Measurements from ENCODE around the gene SAPCD1. TPM values are rescaled to one million over a fixed set of nuclear protein-coding genes. Genes with fewer than 3 reads are reported as not detected.

Gene SAPCD1
- total and polyA plus RNA-seq, 9 donors = 0.94 to 5.2 (median 3.1) TPM; not detected in 1

DNA sequence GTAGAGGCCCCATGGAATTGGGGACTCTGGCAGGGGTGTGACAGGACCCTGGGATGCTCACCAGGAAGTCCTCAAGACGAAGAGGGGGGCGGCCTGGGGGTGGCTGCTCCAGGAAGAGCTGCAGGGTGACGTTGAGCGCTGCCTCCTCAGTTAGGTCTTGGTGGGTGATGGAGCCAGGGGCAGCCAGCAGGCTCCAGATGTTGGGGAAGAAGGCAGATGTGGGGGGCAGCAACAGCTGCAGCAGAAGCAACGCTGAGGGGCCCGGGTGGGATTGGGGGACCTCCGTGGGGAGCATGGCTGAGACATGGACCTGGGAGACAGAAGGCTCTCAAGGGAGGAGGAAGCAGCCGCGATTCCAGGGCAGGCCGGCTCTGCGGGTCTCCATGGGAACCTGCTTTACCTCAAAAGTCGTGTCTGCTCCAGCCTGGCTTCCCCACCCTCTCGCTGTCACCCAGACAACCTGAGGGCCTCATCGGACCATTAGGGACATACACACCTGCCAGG, 14.1 kb downstream of the SAPCD1 start:
- 23 to 35% (median 27%) methylated on average over 14 of the region's 14 CpGs for WGBS, 3 donors
- DNase-seq = no peak
- Histone ChIP-seq H3K36me3 (no peaks in the 10 kb centered on the region), H3K27me3 (no peaks in the 10 kb centered on the region), H3K4me3 (no peak overlapping the region), H3K9me3 (no peaks in the 10 kb centered on the region), H3K27ac (peak overlapping the region; percentile 9 to 14), H3K4me1 (ENCODE audit: insufficient read depth) (peaks cover 11% of the 10 kb centered on the region)
- intact Hi-C loops (cut with DNase I) = no loop called here
- TF ChIP-seq, protein P1, sequence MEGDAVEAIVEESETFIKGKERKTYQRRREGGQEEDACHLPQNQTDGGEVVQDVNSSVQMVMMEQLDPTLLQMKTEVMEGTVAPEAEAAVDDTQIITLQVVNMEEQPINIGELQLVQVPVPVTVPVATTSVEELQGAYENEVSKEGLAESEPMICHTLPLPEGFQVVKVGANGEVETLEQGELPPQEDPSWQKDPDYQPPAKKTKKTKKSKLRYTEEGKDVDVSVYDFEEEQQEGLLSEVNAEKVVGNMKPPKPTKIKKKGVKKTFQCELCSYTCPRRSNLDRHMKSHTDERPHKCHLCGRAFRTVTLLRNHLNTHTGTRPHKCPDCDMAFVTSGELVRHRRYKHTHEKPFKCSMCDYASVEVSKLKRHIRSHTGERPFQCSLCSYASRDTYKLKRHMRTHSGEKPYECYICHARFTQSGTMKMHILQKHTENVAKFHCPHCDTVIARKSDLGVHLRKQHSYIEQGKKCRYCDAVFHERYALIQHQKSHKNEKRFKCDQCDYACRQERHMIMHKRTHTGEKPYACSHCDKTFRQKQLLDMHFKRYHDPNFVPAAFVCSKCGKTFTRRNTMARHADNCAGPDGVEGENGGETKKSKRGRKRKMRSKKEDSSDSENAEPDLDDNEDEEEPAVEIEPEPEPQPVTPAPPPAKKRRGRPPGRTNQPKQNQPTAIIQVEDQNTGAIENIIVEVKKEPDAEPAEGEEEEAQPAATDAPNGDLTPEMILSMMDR (IDR thresholded peaks at IDR 0.05) = no peak
- no peak for TF ChIP-seq POLR2A (IDR thresholded peaks at IDR 0.05)
- no peak for TF ChIP-seq EP300 (IDR thresholded peaks at IDR 0.05)

DNA sequence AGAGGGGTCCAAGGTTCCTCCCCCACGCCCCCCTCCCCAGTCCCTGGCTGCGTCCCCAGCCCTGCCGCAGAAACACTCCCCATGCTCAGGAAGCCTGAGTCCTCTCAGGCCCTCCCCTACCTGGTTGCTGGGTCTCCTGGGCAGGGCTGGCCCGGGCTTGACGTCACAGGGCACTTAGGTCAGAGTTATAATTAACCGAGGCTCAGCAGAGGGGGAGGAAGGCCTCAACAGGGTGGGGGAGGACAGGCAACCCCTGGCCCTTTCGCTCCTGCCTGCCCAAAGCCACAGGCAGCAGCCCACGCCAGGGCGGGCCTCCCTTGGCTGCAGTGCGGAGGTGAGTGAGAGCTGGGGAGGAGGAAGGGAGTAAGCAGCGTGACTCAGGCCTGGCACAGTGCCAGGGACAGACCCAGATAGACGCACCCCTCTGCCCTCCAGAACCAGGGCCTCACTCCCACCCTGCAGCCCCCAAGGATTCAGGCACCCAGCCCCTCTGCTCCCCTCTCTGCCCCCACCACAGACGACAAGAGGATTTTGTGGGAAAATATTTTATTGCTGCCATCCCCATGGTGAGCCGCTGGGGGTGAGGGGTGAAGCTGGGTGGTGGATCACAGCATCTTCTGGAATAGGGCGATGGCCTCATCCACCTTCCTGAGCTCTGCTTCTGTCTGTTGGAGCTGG, 14.7 kb downstream of the SAPCD1 start, which contains the start of gene VWA7:
Gene VWA7, minus strand, starts transcription at position 340 of the 678 bp plus-strand sequence. CDS start 549 bp downstream, outside the sequence.
- no peak within 1 kb of the TSS for H3K4me3 ChIP-seq
- intact Hi-C loops (cut with DNase I) = no loop called here

DNA sequence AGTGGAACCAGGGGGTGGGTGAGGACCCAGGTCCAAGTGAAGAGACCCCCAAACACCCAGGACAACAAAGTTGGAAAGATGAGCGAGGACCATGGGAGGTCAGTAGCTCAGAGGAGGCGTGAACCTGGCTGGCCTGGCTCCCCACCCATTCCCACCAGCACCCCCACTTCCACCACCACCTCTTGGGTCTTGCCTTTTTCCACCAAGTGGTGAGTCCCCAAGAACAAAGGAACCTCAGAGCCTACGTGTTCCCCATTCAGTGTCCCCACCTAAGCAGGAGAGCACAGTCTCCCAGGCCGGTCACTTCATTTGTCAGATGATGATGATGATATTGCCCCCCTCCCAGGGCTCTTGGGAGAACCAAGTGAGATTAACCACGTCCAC, 15.2 kb downstream of the SAPCD1 start:
- 92 to 94% (median 93%) methylated on average over 5 of the region's 5 CpGs for WGBS, 3 donors
- no peaks in the 10 kb centered on the region for H3K27me3 ChIP-seq
- peak overlapping the region; percentile 22 to 33 for H3K27ac ChIP-seq
- no peak overlapping the region for H3K4me3 ChIP-seq
- TF ChIP-seq EP300 (IDR thresholded peaks at IDR 0.05) (no peak), POLR2A (IDR thresholded peaks at IDR 0.05) (no peak)
- TF ChIP-seq, protein P1 (IDR thresholded peaks at IDR 0.05) = no peak
- H3K4me1 ChIP-seq (ENCODE audit: insufficient read depth) = peaks cover 11% of the 10 kb centered on the region
- DNase-seq = no peak
- H3K9me3 ChIP-seq = no peaks in the 10 kb centered on the region
- intact Hi-C loops (cut with DNase I) = no loop called here
- no peaks in the 10 kb centered on the region for H3K36me3 ChIP-seq

More for the DNA sequence above, 14.7 kb downstream of the SAPCD1 start, which contains the start of gene VWA7:
- peak; percentile 75 to 87 (median 84) for DNase-seq
- 8 to 12% (median 9%) methylated on average over 15 of the region's 15 CpGs for WGBS, 3 donors
- H3K27me3 ChIP-seq = no peaks in the 10 kb centered on the region
- H3K4me1 ChIP-seq (ENCODE audit: insufficient read depth) = peaks cover 11% of the 10 kb centered on the region
- H3K27ac ChIP-seq = peak within 1 kb of the TSS; percentile 22 to 33
- H3K9me3 ChIP-seq = no peaks in the 10 kb centered on the region
- H3K36me3 ChIP-seq = no peaks in the 10 kb centered on the region
- TF ChIP-seq, protein P1 (IDR thresholded peaks at IDR 0.05) = no peak
- TF ChIP-seq POLR2A (IDR thresholded peaks at IDR 0.05) (no peak), EP300 (IDR thresholded peaks at IDR 0.05) (no peak)

DNA sequence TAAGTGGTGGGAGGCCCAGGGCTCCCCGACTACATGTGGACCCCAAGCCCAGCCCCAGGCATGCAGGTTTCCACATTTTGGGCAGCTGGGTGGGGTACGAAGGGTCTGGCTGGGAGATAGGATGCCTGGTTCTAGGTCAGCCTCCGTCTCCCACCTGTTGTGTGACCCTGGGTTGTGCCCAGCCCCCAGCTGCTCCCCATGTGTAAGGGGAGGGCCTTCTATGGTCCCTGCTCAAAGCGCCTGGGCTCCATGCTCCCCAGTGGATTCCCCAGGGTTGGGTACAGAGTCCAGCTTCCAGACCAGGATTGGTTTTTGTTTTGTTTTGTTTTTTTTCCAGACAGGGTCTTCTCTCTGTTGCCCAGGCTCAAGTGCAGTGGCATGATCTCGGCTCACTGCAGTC, 15.7 kb downstream of the SAPCD1 start:
- Histone ChIP-seq H3K4me1 (ENCODE audit: insufficient read depth) (peaks cover 11% of the 10 kb centered on the region), H3K27me3 (no peaks in the 10 kb centered on the region), H3K27ac (no peak overlapping the region), H3K4me3 (no peak overlapping the region), H3K9me3 (no peaks in the 10 kb centered on the region), H3K36me3 (no peaks in the 10 kb centered on the region)
- TF ChIP-seq, protein P1 (IDR thresholded peaks at IDR 0.05) = no peak
- TF ChIP-seq EP300 (IDR thresholded peaks at IDR 0.05) (no peak), POLR2A (IDR thresholded peaks at IDR 0.05) (no peak)
- WGBS, 3 donors = 92 to 100% (median 97%) methylated on average over 5 of the region's 5 CpGs
- no peak for DNase-seq
- intact Hi-C loops (cut with DNase I) = no loop called here
